ENCODE data around the gene CYP24A1.

DNA sequence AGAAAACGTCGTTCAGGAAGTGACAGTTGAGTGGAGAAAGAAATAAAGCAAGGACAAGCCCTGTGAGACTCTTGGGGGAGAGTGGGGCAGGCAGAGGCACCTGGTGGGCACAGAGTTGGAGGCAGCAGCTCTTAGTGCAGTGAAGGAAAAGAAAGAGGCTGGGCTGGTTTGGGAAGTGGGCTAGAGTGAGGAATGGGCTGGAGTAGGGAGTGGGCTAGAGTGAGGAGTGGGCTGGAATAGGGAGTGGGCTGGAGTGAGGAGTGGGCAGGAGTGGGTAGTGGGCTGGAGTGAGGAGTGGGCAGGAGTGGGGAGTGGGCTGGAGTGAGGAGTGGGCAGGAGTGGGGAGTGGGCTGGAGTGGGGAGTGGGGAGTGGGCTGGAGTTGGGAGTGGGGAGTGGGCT is 59.7 kb downstream of the CYP24A1 start:
- TF ChIP-seq, protein P1, sequence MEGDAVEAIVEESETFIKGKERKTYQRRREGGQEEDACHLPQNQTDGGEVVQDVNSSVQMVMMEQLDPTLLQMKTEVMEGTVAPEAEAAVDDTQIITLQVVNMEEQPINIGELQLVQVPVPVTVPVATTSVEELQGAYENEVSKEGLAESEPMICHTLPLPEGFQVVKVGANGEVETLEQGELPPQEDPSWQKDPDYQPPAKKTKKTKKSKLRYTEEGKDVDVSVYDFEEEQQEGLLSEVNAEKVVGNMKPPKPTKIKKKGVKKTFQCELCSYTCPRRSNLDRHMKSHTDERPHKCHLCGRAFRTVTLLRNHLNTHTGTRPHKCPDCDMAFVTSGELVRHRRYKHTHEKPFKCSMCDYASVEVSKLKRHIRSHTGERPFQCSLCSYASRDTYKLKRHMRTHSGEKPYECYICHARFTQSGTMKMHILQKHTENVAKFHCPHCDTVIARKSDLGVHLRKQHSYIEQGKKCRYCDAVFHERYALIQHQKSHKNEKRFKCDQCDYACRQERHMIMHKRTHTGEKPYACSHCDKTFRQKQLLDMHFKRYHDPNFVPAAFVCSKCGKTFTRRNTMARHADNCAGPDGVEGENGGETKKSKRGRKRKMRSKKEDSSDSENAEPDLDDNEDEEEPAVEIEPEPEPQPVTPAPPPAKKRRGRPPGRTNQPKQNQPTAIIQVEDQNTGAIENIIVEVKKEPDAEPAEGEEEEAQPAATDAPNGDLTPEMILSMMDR (IDR thresholded peaks at IDR 0.05), result no peak
- no peak for TF ChIP-seq POLR2A (IDR thresholded peaks at IDR 0.05)

Measured in ovary (tissue), 3 donors.